PC-3 (cell line): ENCODE data around the gene KLK14. TPM values are rescaled to one million over a fixed set of nuclear protein-coding genes. Genes with fewer than 3 reads are reported as not detected.

Source experiments
- ATAC-seq: fragments of 200-7000 bp; cut with Tn5 transposase; 2 replicates; pipeline ENCODE4 v1.9.1; 2020; ENCODE audit warnings: mild to moderate bottlenecking, moderate library complexity
- BruUV-seq: library from RNA; stranded (reverse); fragments of 400-500 nt; replicated peaks from 2 replicates; lab custom pipeline; 2021; lab: Mats Ljungman, UMichigan
- CTCF ChIA-PET: fragments of 300-600 bp; sonication (Branson Sonifier 250); formaldehyde crosslinking; loops from one replicate; lab custom pipeline; 2022; ENCODE audit warnings: antibody characterized with exemption; lab: Charles Lee
- POLR2A ChIA-PET: fragments of 300-600 bp; sonication (Branson Sonifier 250); formaldehyde crosslinking; loops from one replicate; lab custom pipeline; 2022; ENCODE audit warnings: antibody characterized with exemption; ENCODE audit not compliant: unreplicated experiment; lab: Charles Lee
- DNase-seq: peaks from one replicate; pipeline ENCODE4 v3.0.0-alpha.2; 2015
- H2AFZ ChIP-seq: fragments of 300-600 bp; sonication (generic); 2 replicates; pipeline ENCODE4 v1.6.0; 2016; ENCODE audit warnings: antibody characterized with exemption, low read length
- H3F3A ChIP-seq: fragments of 300-600 bp; sonication (generic); one replicate; pipeline ENCODE4 v1.6.0; 2017; ENCODE audit warnings: antibody characterized with exemption, low read length, control low read depth, mild to moderate bottlenecking; ENCODE audit not compliant: unreplicated experiment
- H3K27ac ChIP-seq: fragments of 300-600 bp; sonication (generic); 2 replicates; pipeline ENCODE4 v1.5.1; 2016; ENCODE audit warnings: mild to moderate bottlenecking, low read length
- H3K27me3 ChIP-seq: fragments of 300-600 bp; sonication (generic); 2 replicates; pipeline ENCODE4 v1.6.1; 2016; ENCODE audit warnings: low read length, mixed read lengths
- H3K36me3 ChIP-seq: fragments of 300-600 bp; sonication (generic); 2 replicates; pipeline ENCODE4 v1.6.1; 2016; ENCODE audit warnings: low read depth, mixed run types, low read length, mixed read lengths
- H3K4me1 ChIP-seq: fragments of 300-600 bp; sonication (generic); 2 replicates; pipeline ENCODE4 v1.5.1; 2016; ENCODE audit warnings: low read length; ENCODE audit not compliant: insufficient read depth
- H3K4me2 ChIP-seq: fragments of 300-600 bp; sonication (generic); 2 replicates; pipeline ENCODE4 v1.6.0; 2016; ENCODE audit warnings: low read length
- H3K4me3 ChIP-seq: fragments of 300-600 bp; sonication (generic); 2 replicates; pipeline ENCODE4 v1.5.1; 2016; ENCODE audit warnings: mild to moderate bottlenecking, low read length, mixed read lengths
- H3K79me2 ChIP-seq: fragments of 300-600 bp; sonication (generic); 2 replicates; pipeline ENCODE4 v1.6.1; 2017; ENCODE audit warnings: low read length, mixed read lengths
- H3K9ac ChIP-seq: fragments of 300-600 bp; sonication (generic); 2 replicates; pipeline ENCODE4 v1.6.0; 2016; ENCODE audit warnings: mild to moderate bottlenecking, low read length
- H3K9me2 ChIP-seq: fragments of 300-600 bp; sonication (generic); replicated peaks from 2 replicates; pipeline ENCODE4 v1.6.1; 2016; ENCODE audit warnings: mixed run types, low read length, mixed read lengths
- H3K9me3 ChIP-seq: fragments of 300-600 bp; sonication (generic); 2 replicates; pipeline ENCODE4 v1.6.1; 2016; ENCODE audit warnings: low read length, mixed read lengths
- H4K20me1 ChIP-seq: fragments of 300-600 bp; sonication (generic); 2 replicates; pipeline ENCODE4 v1.6.1; 2016; ENCODE audit warnings: low read length, mixed read lengths
- CTCF ChIP-seq: fragments of 300-600 bp; sonication (generic); conservative IDR thresholded peaks from 2 replicates; pipeline ENCODE4 v1.5.1; 2017; ENCODE audit warnings: antibody characterized with exemption, low read depth, mild to moderate bottlenecking, low read length
- EZH2 ChIP-seq: fragments of 300-600 bp; sonication (generic); IDR thresholded peaks from one replicate; pipeline ENCODE4 v1.6.1; 2017; ENCODE audit warnings: antibody characterized with exemption, mild to moderate bottlenecking, low read length; ENCODE audit not compliant: unreplicated experiment
- EZH2phosphoT487 ChIP-seq: fragments of 300-600 bp; sonication (generic); IDR thresholded peaks from 2 replicates; pipeline ENCODE4 v1.6.1; 2018; ENCODE audit warnings: mild to moderate bottlenecking, antibody characterized with exemption, low read length, borderline replicate concordance
- intact Hi-C: fragments of 100-400 bp; cut with micrococcal nuclease; formaldehyde crosslinking; loops from 2 replicates; pipeline ENCODE4 v1.9.0; 2023
- total RNA-seq: library from RNA; depleted of rRNA; stranded (reverse); fragments of >200 nt; gene quantifications from 2 replicates; pipeline ENCODE4 v1.2.3, GENCODE V29; 2014

Gene KLK14
- total RNA-seq, 1 experiment from 2014 or later, result not detected

GRCh38 chr19:51124216-51124615, 41.5 kb upstream of the KLK14 start:
- Histone ChIP-seq H3K9ac (no peak overlapping the region), H3K79me2 (no peaks in the 10 kb centered on the region), H4K20me1 (no peaks in the 10 kb centered on the region), H3K9me2 (no peaks in the 10 kb centered on the region), H2AFZ (no peak overlapping the region), H3K36me3 (no peaks in the 10 kb centered on the region), H3K4me3 (no peak overlapping the region), H3F3A (no peaks in the 10 kb centered on the region), H3K27me3 (peaks cover 3% of the 10 kb centered on the region; the same call in 1 of the 2 replicates), H3K4me2 (no peak overlapping the region), H3K27ac (no peak overlapping the region), H3K4me1 (peaks cover 22% of the 10 kb centered on the region), H3K9me3 (no peaks in the 10 kb centered on the region)
- intact Hi-C loops, result no loop called here
- POLR2A ChIA-PET, result no interaction called here
- TF ChIP-seq EZH2 (no peak), CTCF (no peak)
- no peak for ATAC-seq
- CTCF ChIA-PET, result no interaction called here
- BruUV-seq, result no TSS peak
- DNase-seq, result no peak

- Histone ChIP-seq H3K27ac (no peak overlapping the region), H3K36me3 (no peaks in the 10 kb centered on the region), H3K4me3 (no peak overlapping the region), H3K27me3 (peaks cover 3% of the 10 kb centered on the region; the same call in 1 of the 2 replicates), H3F3A (no peaks in the 10 kb centered on the region), H3K4me1 (peaks cover 18% of the 10 kb centered on the region), H2AFZ (no peak overlapping the region), H3K9me2 (no peaks in the 10 kb centered on the region), H3K79me2 (no peaks in the 10 kb centered on the region), H4K20me1 (no peaks in the 10 kb centered on the region), H3K9me3 (no peaks in the 10 kb centered on the region), H3K4me2 (no peak overlapping the region), H3K9ac (no peak overlapping the region)
- intact Hi-C loops, result no loop called here
- no TSS peak for BruUV-seq
- no peak for TF ChIP-seq CTCF
- no peak for TF ChIP-seq EZH2
- no peak for TF ChIP-seq EZH2phosphoT487
- ATAC-seq (no peak), DNase-seq (no peak)
- POLR2A ChIA-PET, result no interaction called here
- CTCF ChIA-PET, result no interaction called here
Measured at GRCh38 chr19:51123802-51124201, 41.1 kb upstream of the KLK14 start.

GRCh38 chr19:51123381-51123800, 40.7 kb upstream of the KLK14 start:
- no peak overlapping the region for H3K9ac ChIP-seq
- no peaks in the 10 kb centered on the region for H3F3A ChIP-seq
- H3K79me2 ChIP-seq, result no peaks in the 10 kb centered on the region
- DNase-seq, result no peak
- intact Hi-C loops, result no loop called here
- POLR2A ChIA-PET, result no interaction called here
- no TSS peak for BruUV-seq
- no peaks in the 10 kb centered on the region for H3K36me3 ChIP-seq
- peaks cover 14% of the 10 kb centered on the region for H3K4me1 ChIP-seq
- no peaks in the 10 kb centered on the region for H4K20me1 ChIP-seq
- H3K4me3 ChIP-seq, result no peak overlapping the region
- no peaks in the 10 kb centered on the region for H3K9me3 ChIP-seq
- no peak for TF ChIP-seq CTCF
- no peak for TF ChIP-seq EZH2
- TF ChIP-seq EZH2phosphoT487, result no peak
- no peak overlapping the region for H3K4me2 ChIP-seq
- ATAC-seq, result no peak
- CTCF ChIA-PET, result no interaction called here
- H3K9me2 ChIP-seq, result no peaks in the 10 kb centered on the region
- H3K27me3 ChIP-seq, result peaks cover 5% of the 10 kb centered on the region; the same call in 1 of the 2 replicates
- H3K27ac ChIP-seq, result no peak overlapping the region
- H2AFZ ChIP-seq, result no peak overlapping the region
